Jurkat, Clone E6-1 (cell line): ENCODE measurements around the gene POTEB2. TPM values are rescaled to one million over a fixed set of nuclear protein-coding genes. Genes with fewer than 3 reads are reported as not detected.
"Not testable (repeated sequence)": the region's sequence is repeated elsewhere in the genome, so short reads cannot be mapped to it uniquely, and the experiment has no call there.

ENCODE experiments used
- DNase-seq: peaks from one replicate; pipeline ENCODE4 v3.0.0-alpha.2; 2011; ENCODE audit warnings: low read depth, low spot score
- H3K4me3 ChIP-seq: 2 replicates; pipeline ENCODE4 v1.5.1; 2011; ENCODE audit warnings: mild to moderate bottlenecking, low read length, control low read depth, moderate library complexity
- polyA plus RNA-seq: library from polyadenylated mRNA; unstranded; fragments of >200 nt; gene quantifications from one replicate; pipeline ENCODE4 v1.2.1, GENCODE V29; 2012; ENCODE audit warnings: missing spikeins; ENCODE audit not compliant: insufficient read length, insufficient read depth

The POTEB2 gene
- polyA plus RNA-seq, result not detected

DNA sequence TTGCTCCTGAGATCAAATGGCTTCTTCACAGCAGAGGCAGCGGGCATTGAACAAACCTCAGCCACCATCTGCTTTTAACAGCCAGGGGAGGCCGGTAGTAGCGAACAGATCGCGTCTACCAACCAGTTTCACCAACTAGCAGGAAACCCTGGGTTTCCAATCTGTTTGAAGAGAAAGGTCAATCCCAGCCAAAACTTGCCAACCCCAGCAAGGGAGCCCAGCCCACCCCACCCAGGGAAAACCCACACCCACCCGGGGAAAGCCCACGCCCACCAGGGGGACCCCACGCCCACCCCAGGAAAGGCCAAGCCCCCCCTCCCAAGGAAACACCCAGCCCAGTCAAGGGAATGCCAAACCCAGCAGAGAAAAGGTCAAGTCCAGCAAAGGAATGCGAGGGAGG lies at the start of gene POTEB2:
POTEB2 (minus strand) TSS at position 101 of the 400 bp plus-strand sequence; CDS start at position 68, 33 bp downstream.
- not testable (repeated sequence) for DNase-seq, H3K4me3 ChIP-seq

DNA sequence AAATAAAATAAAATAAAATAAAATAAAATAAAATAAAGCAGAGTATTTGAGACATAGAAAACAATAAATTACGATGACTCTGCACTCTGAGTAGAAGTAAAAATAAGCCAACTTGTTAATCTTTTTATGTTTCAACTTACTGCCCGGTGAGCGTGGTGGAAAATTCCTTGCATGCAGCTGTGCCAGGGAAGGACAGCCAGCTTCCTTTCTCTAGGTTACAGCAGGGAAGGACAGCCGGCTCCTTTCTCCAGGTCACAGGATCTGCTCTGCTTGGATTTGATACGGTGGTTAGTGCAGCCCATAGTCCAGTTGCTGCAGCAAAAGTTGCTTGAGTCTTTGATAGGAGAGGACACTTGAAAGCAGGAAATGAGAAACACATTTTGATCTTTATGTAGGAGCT lies 13.8 kb upstream of the POTEB2 start:
- DNase-seq, H3K4me3 ChIP-seq: not testable (repeated sequence)

DNA sequence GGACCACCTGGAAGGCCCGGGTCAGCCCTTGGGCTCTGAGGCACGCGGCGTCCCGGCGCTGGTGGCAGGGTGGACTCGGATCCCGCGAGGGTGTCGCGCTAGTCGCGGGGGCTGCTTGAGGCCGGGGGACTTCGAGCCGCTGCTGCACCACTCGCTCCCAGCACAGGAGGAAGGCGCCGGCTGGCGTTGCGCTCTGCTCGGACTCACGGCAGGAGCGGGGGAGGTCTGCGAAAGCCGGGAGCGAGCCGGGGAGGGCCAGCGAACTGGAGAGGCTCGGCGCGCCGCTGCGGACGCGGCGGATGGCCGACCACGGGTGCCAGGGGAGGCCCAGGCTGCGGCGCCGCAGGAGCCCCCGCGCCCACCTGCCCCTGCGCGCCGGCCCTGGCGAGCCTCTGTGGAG lies 12.3 kb upstream of the POTEB2 start:
- not testable (repeated sequence) for DNase-seq, H3K4me3 ChIP-seq

DNA sequence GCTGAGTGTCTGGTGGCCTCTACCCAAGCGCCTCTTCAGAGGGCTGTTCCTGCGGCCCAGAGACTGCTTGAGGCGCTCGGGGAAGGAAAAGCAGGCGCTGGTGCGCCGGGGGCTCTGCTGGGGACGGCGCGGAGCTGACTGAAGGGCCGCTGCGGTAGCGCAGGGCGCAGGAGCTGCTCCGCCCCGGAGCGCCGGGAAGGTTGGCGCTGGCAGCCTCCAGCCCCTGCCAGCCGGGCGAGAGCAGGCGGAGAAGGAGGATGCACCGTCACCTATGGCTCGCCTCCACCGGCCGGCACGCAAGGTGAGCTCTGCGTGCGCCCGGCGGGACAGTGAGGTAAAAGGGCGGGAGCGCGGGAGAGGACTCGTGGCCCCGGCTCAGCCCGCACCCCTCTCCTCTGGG lies 11.7 kb upstream of the POTEB2 start:
- H3K4me3 ChIP-seq, DNase-seq: not testable (repeated sequence)
